Liver (tissue), 9 donors: ENCODE results near the gene ADAMTS16. TPM values are rescaled to one million over a fixed set of nuclear protein-coding genes. Genes with fewer than 3 reads are reported as not detected.

ENCODE experiments used
- DNase-seq: peaks from one replicate; pipeline ENCODE4 v3.0.0-alpha.2; 2017; ENCODE audit warnings: low spot score
- H3K27ac ChIP-seq, 2 donors: one replicate each; pipeline ENCODE4 v1.7.0; 2013; ENCODE audit warnings: inconsistent platforms in 2 of 2, low read length in 2 of 2, control low read depth in 1 of 2, low read depth in 1 of 2, mild to moderate bottlenecking in 1 of 2
- H3K27me3 ChIP-seq, 4 donors: one replicate each; pipeline versions ENCODE4 v1.6.1 to v1.7.0; 2013; ENCODE audit warnings: low read length in 3 of 4, inconsistent platforms in 1 of 4, mild to moderate bottlenecking in 1 of 4, moderate library complexity in 1 of 4; ENCODE audit not compliant: control insufficient read depth in 4 of 4, insufficient read depth in 4 of 4
- H3K36me3 ChIP-seq, 4 donors: one replicate each; pipeline versions ENCODE4 v1.6.1 to v1.7.0; 2013; ENCODE audit warnings: low read length in 3 of 4, mild to moderate bottlenecking in 3 of 4, low read depth in 1 of 4, moderate library complexity in 1 of 4; ENCODE audit not compliant: control insufficient read depth in 4 of 4, insufficient read depth in 3 of 4
- H3K4me1 ChIP-seq, 4 donors: one replicate each; pipeline versions ENCODE4 v1.6.1 to v1.7.0; 2013; ENCODE audit warnings: low read length in 3 of 4, mild to moderate bottlenecking in 3 of 4, moderate library complexity in 1 of 4; ENCODE audit not compliant: control insufficient read depth in 4 of 4, insufficient read depth in 4 of 4
- H3K4me3 ChIP-seq, 3 donors: one replicate each; pipeline versions ENCODE4 v1.6.1 to v1.7.0; 2013; ENCODE audit warnings: low read length in 3 of 3, control low read depth in 1 of 3, low read depth in 1 of 3, mild to moderate bottlenecking in 1 of 3
- H3K9ac ChIP-seq, 2 donors: one replicate each; pipeline ENCODE4 v1.7.0; 2013; ENCODE audit warnings: low read length in 2 of 2, mild to moderate bottlenecking in 2 of 2, moderate library complexity in 2 of 2, control low read depth in 1 of 2, low read depth in 1 of 2
- H3K9me3 ChIP-seq, 4 donors: one replicate each; pipeline versions ENCODE4 v1.6.1 to v1.7.0; 2013; ENCODE audit warnings: low read length in 3 of 4; ENCODE audit not compliant: control insufficient read depth in 4 of 4
- ATF3 ChIP-seq: IDR thresholded peaks from 2 replicates; pipeline ENCODE4 v1.6.1; 2016; ENCODE audit warnings: antibody characterized with exemption
- CTCF ChIP-seq: fragments of 150-350 bp; IDR thresholded peaks from 2 replicates; pipeline ENCODE4 v1.5.1; 2017; ENCODE audit warnings: improper control_type of control experiment, low read depth, low read length; ENCODE audit not compliant: missing input control
- EGR1 ChIP-seq, 2 donors: IDR thresholded peaks; 2 replicates each; pipeline ENCODE4 v1.6.1; 2016 to 2018; ENCODE audit warnings: antibody characterized with exemption in 2 of 2, low read depth in 2 of 2
- FOXA1 ChIP-seq: IDR thresholded peaks from 2 replicates; pipeline ENCODE4 v1.6.1; 2016; ENCODE audit warnings: antibody characterized with exemption
- FOXA2 ChIP-seq: IDR thresholded peaks from 2 replicates; pipeline ENCODE4 v1.6.1; 2016; ENCODE audit warnings: antibody characterized with exemption
- GABPA ChIP-seq, 2 donors: IDR thresholded peaks in 1 of 2; conservative IDR thresholded peaks in 1 of 2; 2 replicates each; pipeline ENCODE4 v1.6.1; 2016; ENCODE audit warnings: antibody characterized with exemption in 2 of 2, mild to moderate bottlenecking in 1 of 2, moderate library complexity in 1 of 2
- HNF4G ChIP-seq: IDR thresholded peaks from 2 replicates; pipeline ENCODE4 v1.6.1; 2016; ENCODE audit warnings: antibody characterized with exemption
- MAX ChIP-seq: IDR thresholded peaks from 2 replicates; pipeline ENCODE4 v1.6.1; 2016; ENCODE audit warnings: antibody characterized with exemption
- NR2F2 ChIP-seq: IDR thresholded peaks from 2 replicates; pipeline ENCODE4 v1.6.1; 2016; ENCODE audit warnings: antibody characterized with exemption
- RAD21 ChIP-seq, 2 donors: IDR thresholded peaks; 2 replicates each; pipeline ENCODE4 v1.6.1; 2016; ENCODE audit warnings: antibody characterized with exemption in 2 of 2, mild to moderate bottlenecking in 2 of 2
- REST ChIP-seq: IDR thresholded peaks from 2 replicates; pipeline ENCODE4 v1.6.1; 2016; ENCODE audit warnings: antibody characterized with exemption, mild to moderate bottlenecking
- RXRA ChIP-seq, 2 donors: IDR thresholded peaks; 2 replicates each; pipeline ENCODE4 v1.6.1; 2017 to 2018; ENCODE audit warnings: antibody characterized with exemption in 2 of 2, mild to moderate bottlenecking in 1 of 2
- SP1 ChIP-seq: IDR thresholded peaks from 2 replicates; pipeline ENCODE4 v1.6.1; 2018; ENCODE audit warnings: antibody characterized with exemption, mild to moderate bottlenecking
- TAF1 ChIP-seq: conservative IDR thresholded peaks from 2 replicates; pipeline ENCODE4 v1.6.1; 2016; ENCODE audit warnings: antibody characterized with exemption, mild to moderate bottlenecking
- YY1 ChIP-seq: IDR thresholded peaks from 2 replicates; pipeline ENCODE4 v1.6.1; 2016; ENCODE audit warnings: antibody characterized with exemption, mild to moderate bottlenecking
- ZBTB33 ChIP-seq: IDR thresholded peaks from 2 replicates; pipeline ENCODE4 v1.6.1; 2016; ENCODE audit warnings: antibody characterized with exemption
- WGBS: extraction: QIAGEN DNeasy Blood & Tissue Kit; methylation state at CpG from one replicate; pipeline ENCODE4 v1.1.7; 2013; 5-methylcytosine and 5-hydroxymethylcytosine counted together
- polyA plus RNA-seq, 2 donors: library from polyadenylated mRNA; stranded (reverse) in 1 of 2; unstranded in 1 of 2; fragments of 200-250 nt in 1 of 2; fragments of >200 nt in 1 of 2; fragmentation: Nextera tagmentation in 1 of 2; extraction: Ambion mirVana in 1 of 2; gene quantifications; one replicate each; pipeline versions ENCODE4 v1.2.1 to v1.2.3, GENCODE V29; 2013 to 2015
- total RNA-seq, 2 donors: library from RNA; depleted of rRNA; stranded (reverse); fragments of >200 nt; gene quantifications; one replicate each; pipeline ENCODE4 v1.2.3, GENCODE V29; 2014
- donor health status: healthy.
- donor health status: healthy.
- donor health status: healthy.
- donor health status: healthy.
- donor health status: healthy.

ADAMTS16 gene
- total and polyA plus RNA-seq, 4 donors, result under 0.01 to 0.84 TPM; not detected in 2

GRCh38 chr5:5179597-5179996 is 39.5 kb downstream of the ADAMTS16 start:
- no peak overlapping the region for H3K4me3 ChIP-seq
- no peak for TF ChIP-seq RAD21 (IDR thresholded peaks at IDR 0.05)
- TF ChIP-seq EGR1 (IDR thresholded peaks at IDR 0.05; ENCODE audit: low read depth in 2 of 2), result no peak
- no peak for TF ChIP-seq REST
- no peak for TF ChIP-seq HNF4G
- TF ChIP-seq RXRA (IDR thresholded peaks at IDR 0.05), result no peak
- H3K27me3 ChIP-seq, result no peaks in the 10 kb centered on the region
- 75% methylated on average over 4 of the region's 4 CpGs for WGBS
- peaks cover 0 to 1% (median 0%) of the 10 kb centered on the region in 4 donors for H3K36me3 ChIP-seq
- H3K9ac ChIP-seq, result no peak overlapping the region
- peaks cover 0 to 10% (median 5%) of the 10 kb centered on the region in 4 donors for H3K4me1 ChIP-seq
- H3K27ac ChIP-seq, result no peak overlapping the region
- DNase-seq, result no peak
- no peaks in the 10 kb centered on the region for H3K9me3 ChIP-seq

GRCh38 chr5:5181650-5182324 is 41.7 kb downstream of the ADAMTS16 start:
- Histone ChIP-seq H3K9ac (no peak overlapping the region), H3K36me3 (peaks cover 0 to 1% (median 0%) of the 10 kb centered on the region in 4 donors)
- 76% methylated on average over 14 of the region's 14 CpGs for WGBS

More at GRCh38 chr5:5181650-5182324, 41.7 kb downstream of the ADAMTS16 start:
- Histone ChIP-seq H3K4me3 (no peak overlapping the region), H3K27ac (no peak overlapping the region), H3K27me3 (no peaks in the 10 kb centered on the region), H3K4me1 (peaks cover 0 to 10% (median 5%) of the 10 kb centered on the region in 4 donors), H3K9me3 (no peaks in the 10 kb centered on the region)
- no peak for DNase-seq
- no peak for TF ChIP-seq EGR1 (IDR thresholded peaks at IDR 0.05; ENCODE audit: low read depth in 2 of 2)
- no peak for TF ChIP-seq NR2F2
- TF ChIP-seq RAD21 (IDR thresholded peaks at IDR 0.05), result no peak
- no peak for TF ChIP-seq HNF4G
- TF ChIP-seq CTCF, result no peak
- TF ChIP-seq GABPA (IDR thresholded peaks at IDR 0.05 in 1 of 2, conservative IDR thresholded peaks at IDR 0.05 in 1 of 2), result no peak
- no peak for TF ChIP-seq RXRA (IDR thresholded peaks at IDR 0.05)
- TF ChIP-seq MAX, result no peak
- no peak for TF ChIP-seq YY1
- no peak for TF ChIP-seq ATF3
- TF ChIP-seq SP1, result no peak
- no peak for TF ChIP-seq TAF1
- TF ChIP-seq REST, result no peak
- no peak for TF ChIP-seq FOXA2
- TF ChIP-seq FOXA1, result no peak
- no peak for TF ChIP-seq ZBTB33
